Smooth muscle cell (in vitro differentiated cells): ENCODE data around the gene RNF17. TPM values are rescaled to one million over a fixed set of nuclear protein-coding genes. Genes with fewer than 3 reads are reported as not detected.
"Not testable (repeated sequence)": the region's sequence is repeated elsewhere in the genome, so short reads cannot be mapped to it uniquely, and the experiment has no call there.

Experiments used
- DNase-seq: peaks from one replicate; lab custom pipeline; 2025; ENCODE audit not compliant: unreplicated experiment; lab: John Stamatoyannopoulos, UW
- H2AFZ ChIP-seq: fragments of 200-600 bp; sonication (generic); 2 replicates; pipeline ENCODE4 v1.6.0; 2016; ENCODE audit warnings: antibody characterized with exemption, low read depth, mild to moderate bottlenecking
- H3F3A ChIP-seq: fragments of 200-600 bp; sonication (generic); 2 replicates; pipeline ENCODE4 v1.6.0; 2017; ENCODE audit warnings: antibody characterized with exemption, low read depth
- H3K27ac ChIP-seq: fragments of 200-600 bp; sonication (generic); 2 replicates; pipeline ENCODE4 v1.5.1; 2016; ENCODE audit warnings: low read depth, mild to moderate bottlenecking
- H3K27me3 ChIP-seq: fragments of 200-600 bp; sonication (generic); 2 replicates; pipeline ENCODE4 v1.6.1; 2016; ENCODE audit warnings: low read depth, mild to moderate bottlenecking
- H3K36me3 ChIP-seq: fragments of 200-600 bp; sonication (generic); 2 replicates; pipeline ENCODE4 v1.5.1; 2016; ENCODE audit warnings: low read depth
- H3K4me1 ChIP-seq: fragments of 200-600 bp; sonication (generic); 2 replicates; pipeline ENCODE4 v1.5.1; 2016; ENCODE audit warnings: low read depth
- H3K4me2 ChIP-seq: fragments of 200-600 bp; sonication (generic); 2 replicates; pipeline ENCODE4 v1.6.0; 2016; ENCODE audit warnings: mild to moderate bottlenecking
- H3K4me3 ChIP-seq: fragments of 200-600 bp; sonication (generic); 2 replicates; pipeline ENCODE4 v1.5.1; 2016; ENCODE audit warnings: mild to moderate bottlenecking
- H3K79me2 ChIP-seq: fragments of 200-600 bp; sonication (generic); 2 replicates; pipeline ENCODE4 v1.6.0; 2016; ENCODE audit warnings: low read depth, mild to moderate bottlenecking
- H3K9ac ChIP-seq: fragments of 200-600 bp; sonication (generic); 2 replicates; pipeline ENCODE4 v1.6.0; 2016; ENCODE audit warnings: low read depth
- H3K9me3 ChIP-seq: fragments of 200-600 bp; sonication (generic); replicated peaks from 2 replicates; pipeline ENCODE4 v1.5.1; 2016; ENCODE audit warnings: low read depth
- H4K20me1 ChIP-seq: fragments of 200-600 bp; sonication (generic); 2 replicates; pipeline ENCODE4 v1.6.0; 2016; ENCODE audit warnings: low read depth
- CTCF ChIP-seq: fragments of 200-600 bp; sonication (generic); IDR thresholded peaks from 2 replicates; pipeline ENCODE4 v1.5.1; 2017; ENCODE audit warnings: borderline replicate concordance, mild to moderate bottlenecking, antibody characterized with exemption; ENCODE audit not compliant: insufficient read depth, poor library complexity, severe bottlenecking
- WGBS: methylation state at CpG from one replicate; pipeline ENCODE4 v1.1.7; 2016; ENCODE audit warnings: low lambda C conversion rate; 5-methylcytosine and 5-hydroxymethylcytosine counted together
- polyA plus RNA-seq: library from polyadenylated mRNA; unstranded; fragments of >200 nt; fragmentation: Nextera tagmentation; extraction: Ambion mirVana; gene quantifications from 2 replicates; pipeline ENCODE4 v1.2.1, GENCODE V29; 2016
- total RNA-seq: library from RNA; depleted of rRNA; stranded (reverse); fragments of >200 nt; gene quantifications from 2 replicates; pipeline ENCODE4 v1.2.3, GENCODE V29; 2014

The RNF17 gene
- total and polyA plus RNA-seq, 2 experiments from 2014 or later = not detected

DNA sequence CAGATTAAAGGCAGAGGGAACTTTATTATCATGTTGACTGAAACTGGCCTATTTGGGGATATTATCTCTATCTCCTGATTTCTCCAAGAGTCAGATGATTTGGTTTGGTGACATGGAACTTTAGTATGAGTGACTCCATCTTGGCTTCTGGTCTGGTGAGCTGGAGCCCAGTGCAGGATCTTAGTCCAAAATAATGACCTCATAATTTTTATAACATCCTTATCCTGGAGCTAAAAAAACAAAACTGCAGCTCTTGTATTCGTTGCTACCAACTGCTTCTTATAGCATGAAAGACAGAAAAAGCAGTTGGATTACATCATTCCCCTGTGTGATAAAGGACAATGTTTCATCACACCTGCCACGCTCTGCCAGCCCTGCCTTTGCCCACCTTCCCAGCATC lies 39.3 kb upstream of the RNF17 start:
- no peaks in the 10 kb centered on the region for H3K4me1 ChIP-seq
- H3K9me3 ChIP-seq = no peaks in the 10 kb centered on the region
- no peaks in the 10 kb centered on the region for H3F3A ChIP-seq
- no peak overlapping the region for H3K4me3 ChIP-seq
- no peak overlapping the region for H2AFZ ChIP-seq
- no peak for DNase-seq
- H3K9ac ChIP-seq = no peak overlapping the region
- H3K27me3 ChIP-seq = peaks cover 2% of the 10 kb centered on the region
- no peaks in the 10 kb centered on the region for H3K79me2 ChIP-seq
- H3K4me2 ChIP-seq = no peak overlapping the region
- no peak for TF ChIP-seq CTCF
- 77% methylated on average over 2 of the region's 2 CpGs for WGBS
- H3K27ac ChIP-seq = no peak overlapping the region
- H3K36me3 ChIP-seq = no peaks in the 10 kb centered on the region
- H4K20me1 ChIP-seq = no peaks in the 10 kb centered on the region

- Histone ChIP-seq H3K9ac (no peak overlapping the region), H3K9me3 (no peaks in the 10 kb centered on the region), H3F3A (no peaks in the 10 kb centered on the region), H3K4me2 (no peak overlapping the region), H3K4me3 (no peak overlapping the region), H3K27me3 (peaks cover 2% of the 10 kb centered on the region), H2AFZ (no peak overlapping the region), H3K27ac (no peak overlapping the region), H3K36me3 (no peaks in the 10 kb centered on the region), H3K4me1 (no peaks in the 10 kb centered on the region), H3K79me2 (no peaks in the 10 kb centered on the region), H4K20me1 (no peaks in the 10 kb centered on the region)
- 89% methylated on average over 5 of the region's 5 CpGs for WGBS
- no peak for DNase-seq
- no peak for TF ChIP-seq CTCF
Measured at GRCh38 chr13:24725379-24725778, 38.6 kb upstream of the RNF17 start.

DNA sequence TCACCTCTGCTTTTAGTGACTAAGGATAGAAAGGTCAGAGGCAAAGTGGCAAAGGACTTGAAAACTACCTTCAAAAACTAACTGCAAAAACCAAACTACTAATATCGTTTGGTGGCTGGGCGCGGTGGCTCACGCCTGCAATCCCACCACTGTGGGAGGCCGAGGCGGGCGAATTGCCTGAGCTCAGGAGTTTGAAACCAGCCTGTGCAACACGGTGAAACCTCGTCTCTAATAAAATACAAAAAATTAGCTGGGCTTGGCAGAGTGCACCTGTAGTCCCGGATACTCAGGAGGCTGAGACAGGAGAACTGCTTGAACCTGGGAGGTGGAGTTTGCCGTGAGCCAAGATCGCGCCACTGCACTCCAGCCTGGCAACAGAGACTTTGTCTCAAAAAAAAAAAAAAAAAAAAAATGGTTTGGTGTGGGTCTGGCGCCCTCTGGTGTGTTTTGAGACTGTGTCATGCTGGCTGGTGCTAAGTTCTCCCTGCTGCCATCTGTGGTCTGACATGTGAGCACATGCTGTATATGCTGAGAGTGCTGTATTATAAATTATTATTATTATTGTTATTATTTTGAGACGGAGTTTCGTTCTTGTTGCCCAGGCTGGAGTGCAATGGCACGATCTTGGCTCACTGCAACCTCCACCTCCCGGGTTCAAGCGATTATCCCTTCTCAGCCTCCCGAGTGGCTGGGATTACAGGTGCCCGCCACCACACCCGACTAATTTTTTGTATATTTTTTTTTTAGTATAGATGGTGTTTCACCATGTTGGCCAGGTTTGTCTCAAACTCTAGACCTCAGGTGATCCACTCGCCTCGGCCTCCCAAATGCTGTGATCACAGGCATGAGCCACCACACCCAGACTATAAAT lies 36.0 kb upstream of the RNF17 start:
- Histone ChIP-seq H3K4me1 (no peaks in the 10 kb centered on the region), H3K79me2 (no peaks in the 10 kb centered on the region), H3K9ac (no peak overlapping the region), H4K20me1 (no peaks in the 10 kb centered on the region), H2AFZ (no peak overlapping the region), H3K4me3 (no peak overlapping the region), H3K36me3 (no peaks in the 10 kb centered on the region), H3F3A (no peaks in the 10 kb centered on the region), H3K4me2 (no peak overlapping the region), H3K9me3 (no peaks in the 10 kb centered on the region), H3K27me3 (no peaks in the 10 kb centered on the region), H3K27ac (no peak overlapping the region)
- TF ChIP-seq CTCF = peak; percentile 76
- peak; percentile 10 for DNase-seq
- 61% methylated on average over 24 of the region's 24 CpGs for WGBS

DNA sequence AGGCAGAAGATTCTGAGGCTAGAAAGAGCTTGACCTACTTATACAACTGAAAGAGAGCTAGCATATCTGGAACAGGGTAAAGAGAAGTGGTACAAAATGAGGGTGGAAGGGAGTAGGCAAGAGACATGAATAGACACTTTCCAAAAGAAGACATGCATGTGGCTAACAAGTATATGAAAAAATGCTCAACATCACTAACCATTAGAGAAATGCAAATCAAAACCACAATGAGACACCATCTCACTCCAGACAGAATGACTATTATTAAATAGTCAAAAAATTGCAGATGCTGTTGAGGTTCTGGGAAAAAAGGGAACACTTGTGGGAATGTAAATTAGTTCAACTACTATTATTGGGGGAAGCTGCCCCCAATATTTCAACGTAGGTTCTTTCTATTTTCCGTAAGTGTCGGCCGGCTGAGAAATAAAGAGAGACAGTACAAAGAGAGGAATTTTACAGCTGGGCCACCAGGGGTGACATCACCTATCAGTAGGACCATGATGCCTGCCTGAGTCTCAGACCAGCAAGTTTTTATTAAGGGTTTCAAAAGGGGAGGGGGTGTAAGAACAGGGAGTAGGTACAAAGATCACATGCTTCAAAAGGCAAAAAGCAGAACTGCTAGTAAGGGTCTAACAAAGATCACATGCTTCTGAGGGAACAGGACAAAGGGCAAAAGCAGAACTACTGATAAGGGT lies 32.9 kb upstream of the RNF17 start:
- not testable (repeated sequence) for DNase-seq, H3K4me3 ChIP-seq, H4K20me1 ChIP-seq, H3K4me2 ChIP-seq, H3K27ac ChIP-seq, H3K9me3 ChIP-seq, H3K4me1 ChIP-seq, H3K79me2 ChIP-seq, H3F3A ChIP-seq, H3K9ac ChIP-seq, H3K36me3 ChIP-seq, H2AFZ ChIP-seq, H3K27me3 ChIP-seq
- WGBS = 99% methylated on average over 4 of the region's 4 CpGs
